OCI-LY1 (cell line): ENCODE measurements around the gene F7.

ENCODE experiments used
- H2AFZ ChIP-seq: fragments of 200-600 bp; sonication (generic), shearing (Covaris generic); 2 replicates; pipeline ENCODE4 v1.6.0; 2014; ENCODE audit warnings: antibody characterized with exemption, mild to moderate bottlenecking, low read length
- H3F3A ChIP-seq: fragments of 200-600 bp; sonication (generic), shearing (Covaris generic); 2 replicates; pipeline ENCODE4 v1.6.0; 2014; ENCODE audit warnings: mild to moderate bottlenecking, antibody characterized with exemption, low read length, moderate library complexity; ENCODE audit not compliant: insufficient read depth
- H3K27ac ChIP-seq: fragments of 200-600 bp; sonication (generic); 2 replicates; pipeline ENCODE4 v1.5.1; 2014; ENCODE audit warnings: low read length, mixed run types, mild to moderate bottlenecking, low read depth; ENCODE audit not compliant: poor library complexity, severe bottlenecking
- H3K27me3 ChIP-seq: fragments of 200-600 bp; sonication (generic); 2 replicates; pipeline ENCODE4 v1.6.0; 2014; ENCODE audit warnings: antibody characterized with exemption, mild to moderate bottlenecking, low read length, moderate library complexity; ENCODE audit not compliant: insufficient read depth
- H3K36me3 ChIP-seq: fragments of 200-600 bp; sonication (generic); 2 replicates; pipeline ENCODE4 v1.6.1; 2014; ENCODE audit warnings: mild to moderate bottlenecking, antibody characterized with exemption, low read length, moderate library complexity, mixed read lengths; ENCODE audit not compliant: insufficient read depth
- H3K4me1 ChIP-seq: fragments of 200-600 bp; sonication (generic); 2 replicates; pipeline ENCODE4 v1.5.1; 2014; ENCODE audit warnings: mild to moderate bottlenecking, low read length, moderate library complexity; ENCODE audit not compliant: insufficient read depth, severe bottlenecking
- H3K4me2 ChIP-seq: fragments of 200-600 bp; sonication (generic), shearing (Covaris generic); 2 replicates; pipeline ENCODE4 v1.6.1; 2014; ENCODE audit warnings: low read length
- H3K4me3 ChIP-seq: fragments of 200-600 bp; sonication (generic); 2 replicates; pipeline ENCODE4 v1.5.1; 2014; ENCODE audit warnings: low read length, low read depth, mild to moderate bottlenecking, mixed read lengths; ENCODE audit not compliant: poor library complexity, severe bottlenecking
- H3K79me2 ChIP-seq: fragments of 200-600 bp; shearing (Covaris generic); 2 replicates; pipeline ENCODE4 v1.6.1; 2016; ENCODE audit warnings: mixed run types, low read length, mixed read lengths; ENCODE audit not compliant: insufficient read depth
- H3K9ac ChIP-seq: fragments of 200-600 bp; sonication (generic), shearing (Covaris generic); 2 replicates; pipeline ENCODE4 v1.6.1; 2014; ENCODE audit warnings: mild to moderate bottlenecking, low read length, mixed read lengths
- H3K9me2 ChIP-seq: fragments of 200-600 bp; sonication (generic), shearing (Covaris generic); 2 replicates; pipeline ENCODE4 v1.6.1; 2014; ENCODE audit warnings: low read depth, mild to moderate bottlenecking, low read length, mixed read lengths
- H3K9me3 ChIP-seq: fragments of 200-600 bp; shearing (Covaris generic); 2 replicates; pipeline ENCODE4 v1.6.1; 2014; ENCODE audit warnings: low read length, mixed read lengths
- H4K20me1 ChIP-seq: fragments of 200-600 bp; sonication (generic), shearing (Covaris generic); 2 replicates; pipeline ENCODE4 v1.6.0; 2016; ENCODE audit warnings: mild to moderate bottlenecking, low read length; ENCODE audit not compliant: insufficient read depth
- CTCF ChIP-seq: fragments of 200-600 bp; sonication (generic), shearing (Covaris generic); IDR thresholded peaks from 2 replicates; pipeline ENCODE4 v1.5.1; 2017; ENCODE audit warnings: mild to moderate bottlenecking, antibody characterized with exemption, low read length, moderate library complexity, mixed read lengths
- EZH2 ChIP-seq: fragments of 200-600 bp; sonication (generic), shearing (Covaris generic); IDR thresholded peaks from 2 replicates; pipeline ENCODE4 v1.8.0; 2017; ENCODE audit warnings: borderline replicate concordance, mixed run types, mild to moderate bottlenecking, antibody characterized with exemption, low read length, moderate library complexity, mixed read lengths

Gene F7

GRCh38 chr13:113152691-113152983 is 47.0 kb downstream of the F7 start:
- Histone ChIP-seq H3K4me3 (no peak overlapping the region), H3K36me3 (peaks cover 5% of the 10 kb centered on the region; the same call in 1 of the 2 replicates), H3K9ac (no peak overlapping the region), H3K27me3 (peaks cover 32% of the 10 kb centered on the region; the same call in 1 of the 2 replicates), H3K4me1 (peaks cover 17% of the 10 kb centered on the region), H3K9me3 (peaks cover 8% of the 10 kb centered on the region), H3K79me2 (no peaks in the 10 kb centered on the region), H3K4me2 (peak overlapping the region; percentile 54; the same call in 1 of the 2 replicates), H3K9me2 (no peaks in the 10 kb centered on the region), H2AFZ (no peak overlapping the region), H4K20me1 (no peaks in the 10 kb centered on the region), H3K27ac (no peak overlapping the region), H3F3A (no peaks in the 10 kb centered on the region)
- no peak for TF ChIP-seq EZH2
- no peak for TF ChIP-seq CTCF

GRCh38 chr13:113152984-113153809 is 47.6 kb downstream of the F7 start:
- no peak for TF ChIP-seq CTCF
- TF ChIP-seq EZH2: no peak
- no peaks in the 10 kb centered on the region for H3K79me2 ChIP-seq
- H3K4me3 ChIP-seq: peak overlapping the region; percentile 42
- peaks cover 32% of the 10 kb centered on the region; the same call in 1 of the 2 replicates for H3K27me3 ChIP-seq
- peaks cover 8% of the 10 kb centered on the region for H3K9me3 ChIP-seq
- peaks cover 5% of the 10 kb centered on the region; the same call in 1 of the 2 replicates for H3K36me3 ChIP-seq
- no peak overlapping the region for H2AFZ ChIP-seq
- H3K4me2 ChIP-seq: peak overlapping the region; percentile 54
- no peak overlapping the region for H3K27ac ChIP-seq
- no peaks in the 10 kb centered on the region for H4K20me1 ChIP-seq
- H3F3A ChIP-seq: no peaks in the 10 kb centered on the region
- H3K9ac ChIP-seq: peak overlapping the region; percentile 7; the same call in 1 of the 2 replicates
- H3K4me1 ChIP-seq: peaks cover 17% of the 10 kb centered on the region
- H3K9me2 ChIP-seq: no peaks in the 10 kb centered on the region

- peak overlapping the region; percentile 56 for H3K4me3 ChIP-seq
- H2AFZ ChIP-seq: peak overlapping the region; percentile 98; the same call in 1 of the 2 replicates
- H3K9me2 ChIP-seq: no peaks in the 10 kb centered on the region
- peaks cover 8% of the 10 kb centered on the region for H3K9me3 ChIP-seq
- H3K27ac ChIP-seq: no peak overlapping the region
- H3K27me3 ChIP-seq: peaks cover 36% of the 10 kb centered on the region; the same call in 1 of the 2 replicates
- no peaks in the 10 kb centered on the region for H3K79me2 ChIP-seq
- TF ChIP-seq EZH2 (no peak), CTCF (no peak)
- peak overlapping the region; percentile 72 for H3K4me2 ChIP-seq
- peaks cover 5% of the 10 kb centered on the region; the same call in 1 of the 2 replicates for H3K36me3 ChIP-seq
- H3K9ac ChIP-seq: peak overlapping the region; percentile 12; the same call in 1 of the 2 replicates
- no peaks in the 10 kb centered on the region for H3F3A ChIP-seq
- H3K4me1 ChIP-seq: peaks cover 17% of the 10 kb centered on the region
- H4K20me1 ChIP-seq: no peaks in the 10 kb centered on the region
Observed at GRCh38 chr13:113153810-113154748, 48.5 kb downstream of the F7 start.
